ENCODE data around the gene COQ4. TPM values are rescaled to one million over a fixed set of nuclear protein-coding genes. Genes with fewer than 3 reads are reported as not detected.

The COQ4 gene
- total and polyA plus RNA-seq, 2 experiments from 2014 or later, result 35.3 to 37.0 TPM

DNA sequence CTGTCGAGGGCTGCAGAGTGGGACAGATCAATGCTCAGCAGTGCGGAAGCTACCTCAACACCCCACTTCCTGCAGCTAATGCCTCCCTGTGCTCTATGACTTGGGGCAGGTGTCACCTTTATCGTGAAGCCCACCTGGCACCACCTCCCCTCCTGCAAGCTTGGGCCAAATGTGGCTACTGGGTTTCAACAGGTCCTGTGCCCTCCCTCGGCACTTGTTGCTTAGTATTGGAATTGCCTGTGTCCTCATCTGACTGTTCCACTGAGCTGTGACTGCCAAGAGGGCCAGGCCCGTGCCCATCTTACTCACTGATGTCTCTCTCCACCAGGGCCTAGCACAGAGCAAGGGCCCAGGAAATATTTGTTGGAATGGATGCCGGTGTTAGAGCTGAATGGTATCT lies 27.1 kb downstream of the COQ4 start (continued):
- TF ChIP-seq, protein P1, sequence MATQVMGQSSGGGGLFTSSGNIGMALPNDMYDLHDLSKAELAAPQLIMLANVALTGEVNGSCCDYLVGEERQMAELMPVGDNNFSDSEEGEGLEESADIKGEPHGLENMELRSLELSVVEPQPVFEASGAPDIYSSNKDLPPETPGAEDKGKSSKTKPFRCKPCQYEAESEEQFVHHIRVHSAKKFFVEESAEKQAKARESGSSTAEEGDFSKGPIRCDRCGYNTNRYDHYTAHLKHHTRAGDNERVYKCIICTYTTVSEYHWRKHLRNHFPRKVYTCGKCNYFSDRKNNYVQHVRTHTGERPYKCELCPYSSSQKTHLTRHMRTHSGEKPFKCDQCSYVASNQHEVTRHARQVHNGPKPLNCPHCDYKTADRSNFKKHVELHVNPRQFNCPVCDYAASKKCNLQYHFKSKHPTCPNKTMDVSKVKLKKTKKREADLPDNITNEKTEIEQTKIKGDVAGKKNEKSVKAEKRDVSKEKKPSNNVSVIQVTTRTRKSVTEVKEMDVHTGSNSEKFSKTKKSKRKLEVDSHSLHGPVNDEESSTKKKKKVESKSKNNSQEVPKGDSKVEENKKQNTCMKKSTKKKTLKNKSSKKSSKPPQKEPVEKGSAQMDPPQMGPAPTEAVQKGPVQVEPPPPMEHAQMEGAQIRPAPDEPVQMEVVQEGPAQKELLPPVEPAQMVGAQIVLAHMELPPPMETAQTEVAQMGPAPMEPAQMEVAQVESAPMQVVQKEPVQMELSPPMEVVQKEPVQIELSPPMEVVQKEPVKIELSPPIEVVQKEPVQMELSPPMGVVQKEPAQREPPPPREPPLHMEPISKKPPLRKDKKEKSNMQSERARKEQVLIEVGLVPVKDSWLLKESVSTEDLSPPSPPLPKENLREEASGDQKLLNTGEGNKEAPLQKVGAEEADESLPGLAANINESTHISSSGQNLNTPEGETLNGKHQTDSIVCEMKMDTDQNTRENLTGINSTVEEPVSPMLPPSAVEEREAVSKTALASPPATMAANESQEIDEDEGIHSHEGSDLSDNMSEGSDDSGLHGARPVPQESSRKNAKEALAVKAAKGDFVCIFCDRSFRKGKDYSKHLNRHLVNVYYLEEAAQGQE (IDR thresholded peaks at IDR 0.05; ENCODE audit: unreplicated experiment), result no peak
- TF ChIP-seq JUNB (IDR thresholded peaks at IDR 0.05; ENCODE audit: unreplicated experiment) (no peak), ZNF331 (CRISPR knock-in tag; IDR thresholded peaks at IDR 0.05; ENCODE audit: low read depth) (no peak), ZNF114 (CRISPR knock-in tag; IDR thresholded peaks at IDR 0.05) (no peak), EZH2phosphoT487 (IDR thresholded peaks at IDR 0.05; ENCODE audit: unreplicated experiment) (no peak)

DNA sequence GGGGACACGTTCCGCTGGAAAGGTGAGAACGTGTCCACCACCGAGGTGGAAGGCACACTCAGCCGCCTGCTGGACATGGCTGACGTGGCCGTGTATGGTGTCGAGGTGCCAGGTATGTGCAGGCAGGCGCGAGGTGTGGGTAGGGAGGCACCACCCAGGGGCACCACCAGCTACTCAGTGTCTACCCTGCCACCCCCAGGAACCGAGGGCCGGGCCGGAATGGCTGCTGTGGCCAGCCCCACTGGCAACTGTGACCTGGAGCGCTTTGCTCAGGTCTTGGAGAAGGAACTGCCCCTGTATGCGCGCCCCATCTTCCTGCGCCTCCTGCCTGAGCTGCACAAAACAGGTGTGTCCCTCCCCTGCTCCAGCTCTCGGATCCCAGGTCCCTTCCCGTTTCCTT lies 32.8 kb downstream of the COQ4 start:
- no peak overlapping the region for H3K4me3 ChIP-seq
- H3K4me1 Mint-ChIP-seq, result no peaks in the 10 kb centered on the region
- no peaks in the 10 kb centered on the region for H3K9me3 Mint-ChIP-seq
- DNase-seq (ENCODE audit: low spot score) (no peak), ATAC-seq (no peak)
- no peak overlapping the region for H2AFZ ChIP-seq
- H3F3A ChIP-seq (replicated peaks; ENCODE audit: low read depth), result no peaks in the 10 kb centered on the region
- H3K27ac Mint-ChIP-seq, result no peak overlapping the region
- no peaks in the 10 kb centered on the region for H3K27me3 ChIP-seq (ENCODE audit: insufficient read depth)
- H3K4me2 ChIP-seq, result no peak overlapping the region
- peaks cover 6% of the 10 kb centered on the region for H3K27me3 Mint-ChIP-seq (ENCODE audit: insufficient read depth, low read depth, poor library complexity)
- peaks cover 17% of the 10 kb centered on the region; the same call in 2 of the 3 replicates for H3K36me3 Mint-ChIP-seq (ENCODE audit: low read depth)
- H3K4me3 Mint-ChIP-seq, result no peak overlapping the region
- H3K27ac ChIP-seq (ENCODE audit: low read depth), result no peak overlapping the region
- no peaks in the 10 kb centered on the region for H3K36me3 ChIP-seq (ENCODE audit: insufficient read depth)
- no peaks in the 10 kb centered on the region for H4K20me1 ChIP-seq (replicated peaks; ENCODE audit: insufficient read depth)
- no peaks in the 10 kb centered on the region for H3K4me1 ChIP-seq (ENCODE audit: insufficient read depth)
- no peaks in the 10 kb centered on the region for H3K9me2 ChIP-seq (ENCODE audit: insufficient read depth)
- TF ChIP-seq CREB1 (CRISPR knock-in tag; IDR thresholded peaks at IDR 0.05; ENCODE audit: low read depth), result no peak
- H3K79me2 ChIP-seq (replicated peaks; ENCODE audit: insufficient read depth), result no peaks in the 10 kb centered on the region

DNA sequence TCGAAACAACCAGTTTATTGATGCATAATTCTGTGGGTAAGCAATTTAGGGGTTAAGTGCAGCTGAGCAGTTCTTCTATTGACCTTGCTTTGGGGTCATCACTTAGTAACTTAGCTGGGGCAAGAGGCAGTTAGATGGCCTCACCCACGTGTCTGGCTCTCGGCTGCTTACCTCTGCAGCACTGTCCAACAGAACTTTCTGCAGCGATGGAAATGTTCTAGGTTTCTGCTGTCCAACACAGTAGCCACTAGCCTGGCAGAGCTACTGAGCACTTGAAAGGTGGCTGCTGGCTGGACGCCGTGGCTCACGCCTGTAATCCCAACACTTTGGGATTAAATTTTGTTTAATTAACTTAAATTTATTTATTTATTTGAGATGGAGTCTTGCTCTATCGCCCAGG lies 35.5 kb downstream of the COQ4 start:
- Histone ChIP-seq H3K27me3 (ENCODE audit: insufficient read depth) (peaks cover 19% of the 10 kb centered on the region), H3K36me3 (ENCODE audit: insufficient read depth) (no peaks in the 10 kb centered on the region), H3K4me1 (ENCODE audit: insufficient read depth) (peaks cover 8% of the 10 kb centered on the region; the same call in 1 of the 2 replicates), H3K9me2 (ENCODE audit: insufficient read depth) (no peaks in the 10 kb centered on the region), H4K20me1 (replicated peaks; ENCODE audit: insufficient read depth) (peaks cover 5% of the 10 kb centered on the region; the same call in 1 of the 2 replicates), H3F3A (replicated peaks; ENCODE audit: low read depth) (no peaks in the 10 kb centered on the region; the same call in 1 of the 2 replicates), H2AFZ (no peak overlapping the region), H3K79me2 (replicated peaks; ENCODE audit: insufficient read depth) (no peaks in the 10 kb centered on the region), H3K27ac (ENCODE audit: low read depth) (no peak overlapping the region), H3K4me2 (no peak overlapping the region), H3K4me3 (no peak overlapping the region)
- TF ChIP-seq, protein P2, sequence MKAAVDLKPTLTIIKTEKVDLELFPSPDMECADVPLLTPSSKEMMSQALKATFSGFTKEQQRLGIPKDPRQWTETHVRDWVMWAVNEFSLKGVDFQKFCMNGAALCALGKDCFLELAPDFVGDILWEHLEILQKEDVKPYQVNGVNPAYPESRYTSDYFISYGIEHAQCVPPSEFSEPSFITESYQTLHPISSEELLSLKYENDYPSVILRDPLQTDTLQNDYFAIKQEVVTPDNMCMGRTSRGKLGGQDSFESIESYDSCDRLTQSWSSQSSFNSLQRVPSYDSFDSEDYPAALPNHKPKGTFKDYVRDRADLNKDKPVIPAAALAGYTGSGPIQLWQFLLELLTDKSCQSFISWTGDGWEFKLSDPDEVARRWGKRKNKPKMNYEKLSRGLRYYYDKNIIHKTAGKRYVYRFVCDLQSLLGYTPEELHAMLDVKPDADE (IDR thresholded peaks at IDR 0.05), result no peak
- no peak for TF ChIP-seq EZH2 (IDR thresholded peaks at IDR 0.05; ENCODE audit: low read depth, unreplicated experiment)
- TF ChIP-seq, protein P3, sequence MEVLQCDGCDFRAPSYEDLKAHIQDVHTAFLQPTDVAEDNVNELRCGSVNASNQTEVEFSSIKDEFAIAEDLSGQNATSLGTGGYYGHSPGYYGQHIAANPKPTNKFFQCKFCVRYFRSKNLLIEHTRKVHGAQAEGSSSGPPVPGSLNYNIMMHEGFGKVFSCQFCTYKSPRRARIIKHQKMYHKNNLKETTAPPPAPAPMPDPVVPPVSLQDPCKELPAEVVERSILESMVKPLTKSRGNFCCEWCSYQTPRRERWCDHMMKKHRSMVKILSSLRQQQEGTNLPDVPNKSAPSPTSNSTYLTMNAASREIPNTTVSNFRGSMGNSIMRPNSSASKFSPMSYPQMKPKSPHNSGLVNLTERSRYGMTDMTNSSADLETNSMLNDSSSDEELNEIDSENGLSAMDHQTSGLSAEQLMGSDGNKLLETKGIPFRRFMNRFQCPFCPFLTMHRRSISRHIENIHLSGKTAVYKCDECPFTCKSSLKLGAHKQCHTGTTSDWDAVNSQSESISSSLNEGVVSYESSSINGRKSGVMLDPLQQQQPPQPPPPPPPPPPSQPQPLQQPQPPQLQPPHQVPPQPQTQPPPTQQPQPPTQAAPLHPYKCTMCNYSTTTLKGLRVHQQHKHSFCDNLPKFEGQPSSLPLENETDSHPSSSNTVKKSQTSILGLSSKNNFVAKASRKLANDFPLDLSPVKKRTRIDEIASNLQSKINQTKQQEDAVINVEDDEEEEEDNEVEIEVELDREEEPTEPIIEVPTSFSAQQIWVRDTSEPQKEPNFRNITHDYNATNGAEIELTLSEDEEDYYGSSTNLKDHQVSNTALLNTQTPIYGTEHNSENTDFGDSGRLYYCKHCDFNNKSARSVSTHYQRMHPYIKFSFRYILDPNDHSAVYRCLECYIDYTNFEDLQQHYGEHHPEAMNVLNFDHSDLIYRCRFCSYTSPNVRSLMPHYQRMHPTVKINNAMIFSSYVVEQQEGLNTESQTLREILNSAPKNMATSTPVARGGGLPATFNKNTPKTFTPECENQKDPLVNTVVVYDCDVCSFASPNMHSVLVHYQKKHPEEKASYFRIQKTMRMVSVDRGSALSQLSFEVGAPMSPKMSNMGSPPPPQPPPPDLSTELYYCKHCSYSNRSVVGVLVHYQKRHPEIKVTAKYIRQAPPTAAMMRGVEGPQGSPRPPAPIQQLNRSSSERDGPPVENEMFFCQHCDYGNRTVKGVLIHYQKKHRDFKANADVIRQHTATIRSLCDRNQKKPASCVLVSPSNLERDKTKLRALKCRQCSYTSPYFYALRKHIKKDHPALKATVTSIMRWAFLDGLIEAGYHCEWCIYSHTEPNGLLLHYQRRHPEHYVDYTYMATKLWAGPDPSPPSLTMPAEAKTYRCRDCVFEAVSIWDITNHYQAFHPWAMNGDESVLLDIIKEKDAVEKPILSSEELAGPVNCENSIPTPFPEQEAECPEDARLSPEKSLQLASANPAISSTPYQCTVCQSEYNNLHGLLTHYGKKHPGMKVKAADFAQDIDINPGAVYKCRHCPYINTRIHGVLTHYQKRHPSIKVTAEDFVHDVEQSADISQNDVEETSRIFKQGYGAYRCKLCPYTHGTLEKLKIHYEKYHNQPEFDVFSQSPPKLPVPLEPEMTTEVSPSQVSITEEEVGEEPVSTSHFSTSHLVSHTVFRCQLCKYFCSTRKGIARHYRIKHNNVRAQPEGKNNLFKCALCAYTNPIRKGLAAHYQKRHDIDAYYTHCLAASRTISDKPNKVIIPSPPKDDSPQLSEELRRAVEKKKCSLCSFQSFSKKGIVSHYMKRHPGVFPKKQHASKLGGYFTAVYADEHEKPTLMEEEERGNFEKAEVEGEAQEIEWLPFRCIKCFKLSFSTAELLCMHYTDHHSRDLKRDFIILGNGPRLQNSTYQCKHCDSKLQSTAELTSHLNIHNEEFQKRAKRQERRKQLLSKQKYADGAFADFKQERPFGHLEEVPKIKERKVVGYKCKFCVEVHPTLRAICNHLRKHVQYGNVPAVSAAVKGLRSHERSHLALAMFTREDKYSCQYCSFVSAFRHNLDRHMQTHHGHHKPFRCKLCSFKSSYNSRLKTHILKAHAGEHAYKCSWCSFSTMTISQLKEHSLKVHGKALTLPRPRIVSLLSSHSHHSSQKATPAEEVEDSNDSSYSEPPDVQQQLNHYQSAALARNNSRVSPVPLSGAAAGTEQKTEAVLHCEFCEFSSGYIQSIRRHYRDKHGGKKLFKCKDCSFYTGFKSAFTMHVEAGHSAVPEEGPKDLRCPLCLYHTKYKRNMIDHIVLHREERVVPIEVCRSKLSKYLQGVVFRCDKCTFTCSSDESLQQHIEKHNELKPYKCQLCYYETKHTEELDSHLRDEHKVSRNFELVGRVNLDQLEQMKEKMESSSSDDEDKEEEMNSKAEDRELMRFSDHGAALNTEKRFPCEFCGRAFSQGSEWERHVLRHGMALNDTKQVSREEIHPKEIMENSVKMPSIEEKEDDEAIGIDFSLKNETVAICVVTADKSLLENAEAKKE (CRISPR knock-in tag; IDR thresholded peaks at IDR 0.05), result no peak
- DNase-seq (ENCODE audit: low spot score), result no peak
- no peak overlapping the region for H3K4me3 Mint-ChIP-seq
- H3K4me1 Mint-ChIP-seq, result peaks cover 15% of the 10 kb centered on the region; the same call in 2 of the 3 replicates
- H3K9me3 Mint-ChIP-seq, result no peaks in the 10 kb centered on the region
- no peak overlapping the region for H3K27ac Mint-ChIP-seq
- H3K36me3 Mint-ChIP-seq (ENCODE audit: low read depth), result peaks cover 10% of the 10 kb centered on the region; the same call in 2 of the 3 replicates
- no peak for ATAC-seq
- peaks cover 20% of the 10 kb centered on the region for H3K27me3 Mint-ChIP-seq (ENCODE audit: insufficient read depth, low read depth, poor library complexity)
